IMR-90 (cell line): ENCODE results near the gene CCDC30. TPM values are rescaled to one million over a fixed set of nuclear protein-coding genes. Genes with fewer than 3 reads are reported as not detected.

Source experiments
- ATAC-seq: fragments of 200-7000 bp; cut with Tn5 transposase; 2 replicates; pipeline ENCODE4 v1.9.1; 2020; ENCODE audit warnings: low read depth, mild to moderate bottlenecking, moderate library complexity
- BruUV-seq: library from RNA; stranded (reverse); fragments of 400-500 nt; replicated peaks from 2 replicates; lab custom pipeline; 2021; lab: Mats Ljungman, UMichigan
- CTCF ChIA-PET: fragments of 300-600 bp; formaldehyde crosslinking; extraction: SDS; loops from one replicate; lab custom pipeline; 2021; ENCODE audit warnings: antibody characterized with exemption; lab: Yijun Ruan, JAX
- POLR2A ChIA-PET: fragments of 300-600 bp; sonication (Branson Sonifier 250); formaldehyde crosslinking; loops from one replicate; lab custom pipeline; 2022; ENCODE audit warnings: antibody characterized with exemption; ENCODE audit not compliant: unreplicated experiment; lab: Charles Lee
- DNase-seq: peaks from one replicate; pipeline ENCODE4 v3.0.0; 2013
- H2AFZ ChIP-seq: replicated peaks from 2 replicates; pipeline ENCODE3; 2013; ENCODE audit warnings: low read length, mild to moderate bottlenecking; ENCODE audit not compliant: poor library complexity
- H2AK5ac ChIP-seq: 2 replicates; pipeline ENCODE4 v1.6.1; 2013; ENCODE audit warnings: low read depth, low read length, inconsistent platforms
- H2AK9ac ChIP-seq: replicated peaks from 2 replicates; pipeline ENCODE3; 2013; ENCODE audit warnings: mild to moderate bottlenecking, low read depth, low read length, moderate library complexity; ENCODE audit not compliant: poor library complexity
- H2BK120ac ChIP-seq: 2 replicates; pipeline ENCODE4 v1.6.1; 2013; ENCODE audit warnings: low read depth, low read length, inconsistent platforms
- H2BK15ac ChIP-seq: 3 replicates; pipeline ENCODE4 v1.6.1; 2013; ENCODE audit warnings: low read depth, low read length, inconsistent platforms
- H2BK20ac ChIP-seq: 2 replicates; pipeline ENCODE4 v1.6.1; 2013; ENCODE audit warnings: low read depth, mild to moderate bottlenecking, inconsistent platforms, low read length, moderate library complexity
- H2BK5ac ChIP-seq: 2 replicates; pipeline ENCODE4 v1.6.1; 2013; ENCODE audit warnings: mild to moderate bottlenecking, low read depth, low read length, inconsistent platforms; ENCODE audit not compliant: poor library complexity, severe bottlenecking
- H3K14ac ChIP-seq: replicated peaks from 2 replicates; pipeline ENCODE4 v1.6.1; 2013; ENCODE audit warnings: low read depth, low read length, inconsistent platforms
- H3K18ac ChIP-seq: 2 replicates; pipeline ENCODE4 v1.6.1; 2013; ENCODE audit warnings: low read depth, low read length, control low read depth
- H3K23ac ChIP-seq: 2 replicates; pipeline ENCODE4 v1.6.1; 2013; ENCODE audit warnings: low read depth, low read length, inconsistent platforms
- H3K27ac ChIP-seq: 2 replicates; pipeline ENCODE4 v1.5.1; 2013; ENCODE audit warnings: mild to moderate bottlenecking, control low read depth, low read length; ENCODE audit not compliant: insufficient read depth
- H3K27me3 ChIP-seq: 2 replicates; pipeline ENCODE4 v1.6.1; 2013; ENCODE audit warnings: low read length; ENCODE audit not compliant: control insufficient read depth, insufficient read depth
- H3K36me3 ChIP-seq: 2 replicates; pipeline ENCODE4 v1.6.1; 2013; ENCODE audit warnings: low read length, mixed read lengths; ENCODE audit not compliant: control insufficient read depth, insufficient read depth
- H3K4ac ChIP-seq: 2 replicates; pipeline ENCODE4 v1.6.1; 2013; ENCODE audit warnings: low read depth, low read length, inconsistent platforms
- H3K4me1 ChIP-seq: 2 replicates; pipeline ENCODE4 v1.6.1; 2013; ENCODE audit warnings: low read length, mixed read lengths; ENCODE audit not compliant: control insufficient read depth, insufficient read depth
- H3K4me2 ChIP-seq: 2 replicates; pipeline ENCODE4 v1.6.1; 2013; ENCODE audit warnings: low read depth, mild to moderate bottlenecking, control low read depth, low read length, moderate library complexity
- H3K4me3 ChIP-seq: 2 replicates; pipeline ENCODE4 v1.5.1; 2013; ENCODE audit warnings: low read depth, mild to moderate bottlenecking, control low read depth, low read length, moderate library complexity; ENCODE audit not compliant: insufficient read depth
- H3K56ac ChIP-seq: 2 replicates; pipeline ENCODE4 v1.6.1; 2013; ENCODE audit warnings: low read length, inconsistent platforms; ENCODE audit not compliant: insufficient read depth; ENCODE audit errors: extremely low read depth
- H3K79me1 ChIP-seq, 2 experiments: 2 replicates each; pipeline ENCODE4 v1.6.1; 2013; ENCODE audit warnings: low read length in 2 of 2, inconsistent platforms in 1 of 2, low read depth in 1 of 2
- H3K9ac ChIP-seq: 2 replicates; pipeline ENCODE4 v1.6.1; 2013; ENCODE audit warnings: low read depth, low read length, control low read depth
- H3K9me1 ChIP-seq: 2 replicates; pipeline ENCODE4 v1.6.1; 2013; ENCODE audit warnings: low read length, inconsistent platforms; ENCODE audit not compliant: insufficient read depth
- H3K9me3 ChIP-seq: 2 replicates; pipeline ENCODE4 v1.6.1; 2013; ENCODE audit warnings: low read length; ENCODE audit not compliant: control insufficient read depth, insufficient read depth
- H4K20me1 ChIP-seq: 2 replicates; pipeline ENCODE4 v1.6.1; 2013; ENCODE audit warnings: low read length, inconsistent platforms; ENCODE audit not compliant: insufficient read depth
- H4K5ac ChIP-seq: 2 replicates; pipeline ENCODE4 v1.6.1; 2013; ENCODE audit warnings: mild to moderate bottlenecking, low read depth, low read length, control low read depth
- H4K8ac ChIP-seq, 2 experiments: 2 replicates each; pipeline ENCODE4 v1.6.1; 2013; ENCODE audit warnings: low read depth in 2 of 2, low read length in 2 of 2, control low read depth in 1 of 2, inconsistent platforms in 1 of 2
- H4K91ac ChIP-seq: 2 replicates; pipeline ENCODE4 v1.6.1; 2013; ENCODE audit warnings: low read depth, low read length, inconsistent platforms; ENCODE audit not compliant: insufficient read depth
- BHLHE40 ChIP-seq: fragments of 150-350 bp; IDR thresholded peaks from 2 replicates; pipeline ENCODE4 v1.6.1; 2016; ENCODE audit warnings: mild to moderate bottlenecking, low read depth, low read length
- CEBPB ChIP-seq: IDR thresholded peaks from 2 replicates; pipeline ENCODE4 v1.6.1; 2012; ENCODE audit warnings: low read depth, low read length, improper control_type of control experiment
- CHD1 ChIP-seq: IDR thresholded peaks from 2 replicates; pipeline ENCODE4 v1.6.1; 2012; ENCODE audit warnings: low read depth, low read length, improper control_type of control experiment
- MAFK ChIP-seq: IDR thresholded peaks from 2 replicates; pipeline ENCODE4 v1.6.1; 2012; ENCODE audit warnings: low read depth, low read length, improper control_type of control experiment
- MXI1 ChIP-seq: IDR thresholded peaks from 2 replicates; pipeline ENCODE4 v1.6.1; 2012; ENCODE audit warnings: low read depth, mild to moderate bottlenecking, low read length, moderate library complexity, borderline replicate concordance
- POLR2A ChIP-seq: IDR thresholded peaks from 2 replicates; pipeline ENCODE4 v1.6.1; 2012; ENCODE audit warnings: mild to moderate bottlenecking, low read depth, low read length
- RAD21 ChIP-seq: IDR thresholded peaks from 2 replicates; pipeline ENCODE4 v1.6.1; 2012; ENCODE audit warnings: low read length, improper control_type of control experiment
- RFX5 ChIP-seq: IDR thresholded peaks from 2 replicates; pipeline ENCODE4 v1.8.0; 2012; ENCODE audit warnings: low read depth, mild to moderate bottlenecking, low read length, moderate library complexity
- SMC3 ChIP-seq: fragments of 150-350 bp; IDR thresholded peaks from 2 replicates; pipeline ENCODE4 v1.6.1; 2016; ENCODE audit warnings: low read depth, mild to moderate bottlenecking, antibody characterized with exemption, low read length, moderate library complexity
- WGBS, 2 experiments: methylation state at CpG; one replicate each; pipeline versions ENCODE4 v1.1.5 to v1.1.7; 2013; ENCODE audit warnings: missing lambda C conversion rate in 2 of 2; ENCODE audit not compliant: insufficient read length in 1 of 2; ENCODE audit errors: extremely low coverage in 2 of 2; 5-methylcytosine and 5-hydroxymethylcytosine counted together
- dilution Hi-C: fragments of 300-500 bp; cut with HindIII; formaldehyde crosslinking; loops from one replicate; pipeline ENCODE4 v1.14.3; 2018; ENCODE audit warnings: low sequenced_read_pairs; ENCODE audit not compliant: unreplicated experiment
- in situ Hi-C: fragments of 300-500 bp; cut with MboI; formaldehyde crosslinking; loops from 3 replicates; pipeline ENCODE4 v1.14.3; 2019; ENCODE audit warnings: low sequenced_read_pairs, inconsistent platforms, mixed read lengths
- intact Hi-C: fragments of 100-400 bp; cut with micrococcal nuclease; formaldehyde crosslinking; loops from 2 replicates; pipeline ENCODE4 v1.10.0; 2022
- polyA plus RNA-seq, 3 experiments: library from polyadenylated mRNA; depleted of rRNA; stranded (reverse); fragments of >200 nt; gene quantifications; 2 replicates each; pipeline ENCODE4 v1.2.3, GENCODE V29; 2012; ENCODE audit warnings: low replicate concordance in 1 of 3
- total RNA-seq: library from RNA; depleted of rRNA; stranded (reverse); fragments of >200 nt; gene quantifications from 2 replicates; pipeline ENCODE4 v1.2.3, GENCODE V29; 2012
- TF ChIP-seq, protein P1 (sequence below): conservative IDR thresholded peaks from 2 replicates; pipeline ENCODE4 v1.5.1; 2012; ENCODE audit warnings: mild to moderate bottlenecking, low read depth, low read length, improper control_type of control experiment
- TF ChIP-seq, protein P2 (sequence below): fragments of 150-350 bp; IDR thresholded peaks from 2 replicates; pipeline ENCODE4 v1.6.1; 2017; ENCODE audit warnings: mild to moderate bottlenecking, antibody characterized with exemption, low read length, low read depth

Gene CCDC30
- total and polyA plus RNA-seq, 2 of the 4 experiments (the other 2 are of a cell fraction) = 0.14 to 0.18 TPM

DNA sequence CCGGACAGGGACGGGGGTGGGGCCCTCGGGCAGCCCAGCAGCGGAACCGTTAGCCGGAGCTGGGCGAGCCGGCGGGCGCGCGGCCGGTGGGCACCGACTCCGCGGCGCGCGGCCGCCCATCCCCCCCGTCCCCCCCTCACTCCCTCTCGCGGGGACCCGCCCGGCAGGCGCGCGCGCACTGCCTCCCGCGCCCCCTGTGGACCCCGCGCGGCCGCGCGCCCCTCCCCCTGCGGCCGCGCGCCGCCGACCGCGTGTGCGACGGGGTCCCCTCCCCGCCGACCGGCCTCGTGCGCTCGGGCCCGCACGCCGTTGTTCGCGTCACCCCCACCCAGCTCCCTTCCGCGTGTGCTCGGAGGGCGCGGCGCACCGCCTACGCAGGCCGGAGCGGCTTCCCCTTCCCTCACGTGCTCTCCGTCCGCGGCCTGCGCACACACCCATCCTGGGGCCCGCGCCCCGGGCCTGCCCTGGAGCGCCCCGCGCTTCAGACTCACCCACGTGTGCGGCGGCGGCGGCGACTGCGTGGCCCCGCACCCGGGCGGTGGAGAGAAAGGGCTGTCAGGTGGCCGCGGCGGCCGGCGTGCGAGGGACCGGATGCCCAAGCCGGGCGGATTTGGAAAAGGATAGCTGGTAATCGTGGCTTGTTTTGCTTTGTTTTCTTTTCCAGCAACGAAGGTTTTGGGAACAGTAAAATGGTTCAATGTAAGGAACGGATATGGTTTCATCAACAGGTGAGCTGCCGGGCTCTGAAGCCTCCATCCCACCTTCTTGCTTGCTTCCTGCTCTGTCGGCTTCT lies 219.8 kb downstream of the CCDC30 start (continued):
- no peak for TF ChIP-seq RAD21
- TF ChIP-seq MXI1 = peak; percentile 99
- no peak for TF ChIP-seq MAFK
- TF ChIP-seq POLR2A = no peak; the same call in 1 of the 2 replicates

DNA sequence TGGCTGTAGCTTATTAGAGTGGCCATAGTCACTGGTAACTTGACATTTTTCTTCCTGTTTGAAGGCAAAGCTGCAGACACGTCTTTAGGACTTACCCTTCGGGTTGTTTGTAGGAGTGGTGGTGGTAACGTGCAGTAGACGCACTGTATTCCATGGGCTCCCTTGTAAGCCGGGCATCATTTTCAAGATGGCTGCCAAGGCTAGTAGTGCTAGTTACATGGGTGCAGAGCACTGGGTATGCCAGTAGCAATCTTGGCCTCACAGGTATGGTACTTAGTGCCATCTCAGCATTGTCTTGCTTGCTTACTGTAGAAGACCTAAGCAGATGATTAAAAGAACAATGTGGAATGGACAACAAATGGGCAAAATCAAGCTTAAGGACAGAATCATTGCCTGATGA lies 221.1 kb downstream of the CCDC30 start:
- Histone ChIP-seq H2AK5ac (no peak overlapping the region), H3K79me1 (peaks cover 12 to 28% of the 10 kb centered on the region in 2 experiments; a peak in 3 of 4 replicates), H4K5ac (no peak overlapping the region), H4K20me1 (peaks cover 62% of the 10 kb centered on the region), H3K4me1 (peaks cover 18% of the 10 kb centered on the region; the same call in 1 of the 2 replicates), H3K56ac (no peak overlapping the region), H3K9me3 (no peaks in the 10 kb centered on the region), H3K9me1 (peaks cover 19% of the 10 kb centered on the region), H3K4me2 (peak overlapping the region; percentile 100), H2BK15ac (no peak overlapping the region), H2AFZ (no peak overlapping the region), H2BK120ac (no peak overlapping the region), H3K36me3 (peaks cover 7% of the 10 kb centered on the region), H3K27ac (no peak overlapping the region), H3K27me3 (no peaks in the 10 kb centered on the region), H3K9ac (no peak overlapping the region), H3K18ac (no peak overlapping the region), H2BK20ac (no peak overlapping the region), H3K4ac (no peak overlapping the region), H2BK5ac (no peak overlapping the region), H2AK9ac (no peak overlapping the region), H4K91ac (no peak overlapping the region), H3K23ac (peak overlapping the region; percentile 85), H3K4me3 (peak overlapping the region; percentile 48; the same call in 1 of the 2 replicates), H3K14ac (peak overlapping the region; percentile 53; the same call in 1 of the 2 replicates), H4K8ac (peak overlapping the region in 1 of 2 experiments; percentile 4; a peak in 2 of 4 replicates)
- no CpG with 5 or more reads among the region's 5 CpGs for WGBS, 2 experiments
- dilution Hi-C loops = no loop called here
- in situ Hi-C loops = no loop called here
- ATAC-seq = no peak
- TF ChIP-seq, protein P1, sequence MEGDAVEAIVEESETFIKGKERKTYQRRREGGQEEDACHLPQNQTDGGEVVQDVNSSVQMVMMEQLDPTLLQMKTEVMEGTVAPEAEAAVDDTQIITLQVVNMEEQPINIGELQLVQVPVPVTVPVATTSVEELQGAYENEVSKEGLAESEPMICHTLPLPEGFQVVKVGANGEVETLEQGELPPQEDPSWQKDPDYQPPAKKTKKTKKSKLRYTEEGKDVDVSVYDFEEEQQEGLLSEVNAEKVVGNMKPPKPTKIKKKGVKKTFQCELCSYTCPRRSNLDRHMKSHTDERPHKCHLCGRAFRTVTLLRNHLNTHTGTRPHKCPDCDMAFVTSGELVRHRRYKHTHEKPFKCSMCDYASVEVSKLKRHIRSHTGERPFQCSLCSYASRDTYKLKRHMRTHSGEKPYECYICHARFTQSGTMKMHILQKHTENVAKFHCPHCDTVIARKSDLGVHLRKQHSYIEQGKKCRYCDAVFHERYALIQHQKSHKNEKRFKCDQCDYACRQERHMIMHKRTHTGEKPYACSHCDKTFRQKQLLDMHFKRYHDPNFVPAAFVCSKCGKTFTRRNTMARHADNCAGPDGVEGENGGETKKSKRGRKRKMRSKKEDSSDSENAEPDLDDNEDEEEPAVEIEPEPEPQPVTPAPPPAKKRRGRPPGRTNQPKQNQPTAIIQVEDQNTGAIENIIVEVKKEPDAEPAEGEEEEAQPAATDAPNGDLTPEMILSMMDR = no peak
- TF ChIP-seq RAD21 (no peak), MXI1 (no peak), CHD1 (no peak), CEBPB (no peak), BHLHE40 (no peak), SMC3 (no peak), RFX5 (no peak)
- TF ChIP-seq, protein P2, sequence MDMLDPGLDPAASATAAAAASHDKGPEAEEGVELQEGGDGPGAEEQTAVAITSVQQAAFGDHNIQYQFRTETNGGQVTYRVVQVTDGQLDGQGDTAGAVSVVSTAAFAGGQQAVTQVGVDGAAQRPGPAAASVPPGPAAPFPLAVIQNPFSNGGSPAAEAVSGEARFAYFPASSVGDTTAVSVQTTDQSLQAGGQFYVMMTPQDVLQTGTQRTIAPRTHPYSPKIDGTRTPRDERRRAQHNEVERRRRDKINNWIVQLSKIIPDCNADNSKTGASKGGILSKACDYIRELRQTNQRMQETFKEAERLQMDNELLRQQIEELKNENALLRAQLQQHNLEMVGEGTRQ = no peak
- DNase-seq = peak; percentile 16
- ChIA-PET CTCF (no interaction called here), POLR2A (no interaction called here)
- intact Hi-C loops = loop anchor here (5.0 to 10.0 kb wide), 4 partner anchors 83 to 539 kb away; partner anchors contain the start of genes C1orf50, P3H1 and ZNF691
- TSS peak; percentile 54 for BruUV-seq
